Smooth muscle cell (in vitro differentiated cells): Measurements from ENCODE around the gene HOPX. TPM values are rescaled to one million over a fixed set of nuclear protein-coding genes. Genes with fewer than 3 reads are reported as not detected.
"Not testable (repeated sequence)": the region's sequence is repeated elsewhere in the genome, so short reads cannot be mapped to it uniquely, and the experiment has no call there.

Experiments
- DNase-seq: peaks from one replicate; lab custom pipeline; 2025; ENCODE audit not compliant: unreplicated experiment; lab: John Stamatoyannopoulos, UW
- H2AFZ ChIP-seq: fragments of 200-600 bp; sonication (generic); 2 replicates; pipeline ENCODE4 v1.6.0; 2016; ENCODE audit warnings: antibody characterized with exemption, low read depth, mild to moderate bottlenecking
- H3F3A ChIP-seq: fragments of 200-600 bp; sonication (generic); 2 replicates; pipeline ENCODE4 v1.6.0; 2017; ENCODE audit warnings: antibody characterized with exemption, low read depth
- H3K27ac ChIP-seq: fragments of 200-600 bp; sonication (generic); 2 replicates; pipeline ENCODE4 v1.5.1; 2016; ENCODE audit warnings: low read depth, mild to moderate bottlenecking
- H3K27me3 ChIP-seq: fragments of 200-600 bp; sonication (generic); 2 replicates; pipeline ENCODE4 v1.6.1; 2016; ENCODE audit warnings: low read depth, mild to moderate bottlenecking
- H3K36me3 ChIP-seq: fragments of 200-600 bp; sonication (generic); 2 replicates; pipeline ENCODE4 v1.5.1; 2016; ENCODE audit warnings: low read depth
- H3K4me1 ChIP-seq: fragments of 200-600 bp; sonication (generic); 2 replicates; pipeline ENCODE4 v1.5.1; 2016; ENCODE audit warnings: low read depth
- H3K4me2 ChIP-seq: fragments of 200-600 bp; sonication (generic); 2 replicates; pipeline ENCODE4 v1.6.0; 2016; ENCODE audit warnings: mild to moderate bottlenecking
- H3K4me3 ChIP-seq: fragments of 200-600 bp; sonication (generic); 2 replicates; pipeline ENCODE4 v1.5.1; 2016; ENCODE audit warnings: mild to moderate bottlenecking
- H3K79me2 ChIP-seq: fragments of 200-600 bp; sonication (generic); 2 replicates; pipeline ENCODE4 v1.6.0; 2016; ENCODE audit warnings: low read depth, mild to moderate bottlenecking
- H3K9ac ChIP-seq: fragments of 200-600 bp; sonication (generic); 2 replicates; pipeline ENCODE4 v1.6.0; 2016; ENCODE audit warnings: low read depth
- H3K9me3 ChIP-seq: fragments of 200-600 bp; sonication (generic); replicated peaks from 2 replicates; pipeline ENCODE4 v1.5.1; 2016; ENCODE audit warnings: low read depth
- H4K20me1 ChIP-seq: fragments of 200-600 bp; sonication (generic); 2 replicates; pipeline ENCODE4 v1.6.0; 2016; ENCODE audit warnings: low read depth
- WGBS: methylation state at CpG from one replicate; pipeline ENCODE4 v1.1.7; 2016; ENCODE audit warnings: low lambda C conversion rate; 5-methylcytosine and 5-hydroxymethylcytosine counted together
- polyA plus RNA-seq: library from polyadenylated mRNA; unstranded; fragments of >200 nt; fragmentation: Nextera tagmentation; extraction: Ambion mirVana; gene quantifications from 2 replicates; pipeline ENCODE4 v1.2.1, GENCODE V29; 2016
- total RNA-seq: library from RNA; depleted of rRNA; stranded (reverse); fragments of >200 nt; gene quantifications from 2 replicates; pipeline ENCODE4 v1.2.3, GENCODE V29; 2014
- TF ChIP-seq, protein P1 (sequence below): fragments of 200-600 bp; sonication (generic); IDR thresholded peaks from 2 replicates; pipeline ENCODE4 v1.5.1; 2017; ENCODE audit warnings: borderline replicate concordance, mild to moderate bottlenecking, antibody characterized with exemption; ENCODE audit not compliant: insufficient read depth, poor library complexity, severe bottlenecking

Gene HOPX
- total and polyA plus RNA-seq, 2 experiments from 2014 or later = 86.9 to 111 TPM

DNA sequence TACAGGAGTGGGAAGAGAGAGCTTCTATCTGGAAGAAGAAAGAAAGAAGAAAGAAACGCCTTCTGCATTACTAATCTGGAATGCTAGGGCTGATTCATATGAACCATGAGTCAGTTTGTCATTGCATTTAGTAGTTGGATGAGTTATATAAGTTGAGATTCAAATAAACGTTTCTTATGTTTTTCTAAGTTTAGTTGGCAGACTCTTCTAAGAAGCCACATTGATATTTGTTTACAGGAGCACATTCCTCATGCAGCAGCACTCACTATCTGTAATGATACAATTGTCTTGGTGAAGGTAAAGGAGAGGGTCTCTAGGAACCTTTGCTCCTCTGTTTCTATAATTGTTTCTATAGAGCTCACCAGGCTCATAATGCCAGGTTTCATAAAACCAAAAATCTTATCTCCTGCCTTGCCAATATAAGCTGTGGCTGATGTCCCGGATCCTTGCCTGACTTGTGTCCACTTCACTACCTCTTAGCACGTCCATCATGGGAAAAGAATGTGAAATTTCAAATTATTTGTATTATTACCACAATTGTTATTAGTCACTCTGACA lies 39.5 kb downstream of the HOPX start:
- Histone ChIP-seq H3K27ac (peak overlapping the region; percentile 93), H3F3A (peaks cover 14% of the 10 kb centered on the region), H2AFZ (no peak overlapping the region), H3K4me3 (no peak overlapping the region), H3K9me3 (no peaks in the 10 kb centered on the region), H3K36me3 (no peaks in the 10 kb centered on the region), H3K27me3 (no peaks in the 10 kb centered on the region), H3K4me2 (peak overlapping the region; percentile 70), H4K20me1 (no peaks in the 10 kb centered on the region), H3K4me1 (peaks cover 7% of the 10 kb centered on the region), H3K9ac (peak overlapping the region; percentile 29), H3K79me2 (no peaks in the 10 kb centered on the region)
- 24% methylated on average over 4 of the region's 4 CpGs for WGBS
- DNase-seq = no peak
- TF ChIP-seq, protein P1, sequence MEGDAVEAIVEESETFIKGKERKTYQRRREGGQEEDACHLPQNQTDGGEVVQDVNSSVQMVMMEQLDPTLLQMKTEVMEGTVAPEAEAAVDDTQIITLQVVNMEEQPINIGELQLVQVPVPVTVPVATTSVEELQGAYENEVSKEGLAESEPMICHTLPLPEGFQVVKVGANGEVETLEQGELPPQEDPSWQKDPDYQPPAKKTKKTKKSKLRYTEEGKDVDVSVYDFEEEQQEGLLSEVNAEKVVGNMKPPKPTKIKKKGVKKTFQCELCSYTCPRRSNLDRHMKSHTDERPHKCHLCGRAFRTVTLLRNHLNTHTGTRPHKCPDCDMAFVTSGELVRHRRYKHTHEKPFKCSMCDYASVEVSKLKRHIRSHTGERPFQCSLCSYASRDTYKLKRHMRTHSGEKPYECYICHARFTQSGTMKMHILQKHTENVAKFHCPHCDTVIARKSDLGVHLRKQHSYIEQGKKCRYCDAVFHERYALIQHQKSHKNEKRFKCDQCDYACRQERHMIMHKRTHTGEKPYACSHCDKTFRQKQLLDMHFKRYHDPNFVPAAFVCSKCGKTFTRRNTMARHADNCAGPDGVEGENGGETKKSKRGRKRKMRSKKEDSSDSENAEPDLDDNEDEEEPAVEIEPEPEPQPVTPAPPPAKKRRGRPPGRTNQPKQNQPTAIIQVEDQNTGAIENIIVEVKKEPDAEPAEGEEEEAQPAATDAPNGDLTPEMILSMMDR = peak; percentile 19

DNA sequence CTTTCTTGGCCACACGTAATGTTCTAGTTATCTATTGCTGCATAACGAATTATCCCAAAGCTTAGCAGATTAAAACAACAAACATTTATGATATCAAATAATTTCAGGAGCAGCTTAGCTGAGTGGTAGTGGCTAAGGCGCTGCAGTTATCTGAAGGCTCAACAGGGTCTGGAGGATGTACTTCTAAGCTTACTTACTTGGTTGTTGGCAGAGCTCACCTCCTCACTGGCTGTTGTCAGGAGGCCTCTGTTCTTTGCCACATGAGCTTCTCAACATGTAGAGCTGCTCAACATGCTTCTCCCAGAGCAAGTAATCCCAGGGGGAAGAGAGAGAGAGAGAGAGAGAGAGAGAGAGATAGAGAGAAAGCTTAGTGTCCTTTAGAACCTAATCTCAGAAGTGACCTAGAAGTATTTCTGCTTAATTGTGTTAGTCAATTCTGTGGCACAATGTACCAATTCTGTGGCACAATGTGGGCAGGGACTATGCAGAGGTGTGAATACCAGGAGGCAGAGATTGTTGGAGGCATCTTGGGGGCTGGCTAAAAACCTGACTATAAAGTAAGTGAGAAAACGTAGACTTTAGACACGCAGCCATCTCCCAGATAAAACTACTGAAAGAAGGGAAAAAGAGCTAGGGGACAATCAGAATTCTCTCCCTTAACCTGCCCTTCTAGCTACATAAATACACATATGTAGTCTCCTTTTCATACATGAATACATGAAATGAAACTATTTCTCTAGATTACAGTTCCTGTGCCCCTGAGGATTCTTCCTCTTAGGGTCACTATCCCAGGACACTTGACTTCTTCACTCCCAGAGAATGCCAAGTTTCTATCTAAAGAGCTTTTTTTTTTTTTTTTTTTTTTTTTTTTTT lies 40.2 kb downstream of the HOPX start:
- Histone ChIP-seq H3K4me3 (no peak overlapping the region), H3K27ac (peak overlapping the region; percentile 93), H2AFZ (peak overlapping the region; percentile 50), H3K9me3 (no peaks in the 10 kb centered on the region), H3K4me2 (peak overlapping the region; percentile 53), H3K4me1 (peaks cover 7% of the 10 kb centered on the region), H3K36me3 (no peaks in the 10 kb centered on the region), H3K27me3 (no peaks in the 10 kb centered on the region), H3F3A (peaks cover 14% of the 10 kb centered on the region), H3K9ac (peak overlapping the region; percentile 13), H4K20me1 (no peaks in the 10 kb centered on the region), H3K79me2 (no peaks in the 10 kb centered on the region)
- TF ChIP-seq, protein P1 = no peak
- no peak for DNase-seq
- WGBS = 56% methylated on average over 5 of the region's 5 CpGs

GRCh38 chr4:56637791-56638190 lies 43.3 kb downstream of the HOPX start:
- Histone ChIP-seq H3F3A (peaks cover 14% of the 10 kb centered on the region), H2AFZ (no peak overlapping the region), H3K79me2 (no peaks in the 10 kb centered on the region), H3K4me3 (no peak overlapping the region), H3K36me3 (no peaks in the 10 kb centered on the region), H3K9ac (no peak overlapping the region), H3K4me1 (peaks cover 7% of the 10 kb centered on the region), H3K9me3 (no peaks in the 10 kb centered on the region), H3K27ac (no peak overlapping the region), H3K4me2 (no peak overlapping the region), H3K27me3 (no peaks in the 10 kb centered on the region), H4K20me1 (no peaks in the 10 kb centered on the region)
- TF ChIP-seq, protein P1 = no peak
- no peak for DNase-seq

- Histone ChIP-seq H2AFZ (no peak overlapping the region), H3K27me3 (no peaks in the 10 kb centered on the region), H3K4me1 (peaks cover 7% of the 10 kb centered on the region), H3K27ac (no peak overlapping the region), H3K4me2 (no peak overlapping the region), H3K79me2 (no peaks in the 10 kb centered on the region), H4K20me1 (no peaks in the 10 kb centered on the region), H3K9me3 (no peaks in the 10 kb centered on the region), H3F3A (peaks cover 11% of the 10 kb centered on the region), H3K4me3 (no peak overlapping the region), H3K9ac (no peak overlapping the region), H3K36me3 (no peaks in the 10 kb centered on the region)
- TF ChIP-seq, protein P1 = no peak
- DNase-seq = no peak
- WGBS = 95% methylated on average over 1 of the region's 1 CpG
These were observed 43.9 kb downstream of the HOPX start for GRCh38 chr4:56637154-56637553.

- H3K79me2 ChIP-seq, H3K9me3 ChIP-seq, H3K4me1 ChIP-seq, H3F3A ChIP-seq, H4K20me1 ChIP-seq, DNase-seq, H3K27ac ChIP-seq, H3K4me2 ChIP-seq, H3K36me3 ChIP-seq, H3K9ac ChIP-seq, H3K4me3 ChIP-seq, H2AFZ ChIP-seq, H3K27me3 ChIP-seq: not testable (repeated sequence)
- WGBS = 95% methylated on average over 9 of the region's 9 CpGs
These were observed 46.1 kb downstream of the HOPX start for GRCh38 chr4:56634954-56635353.
